HG02970 (cell line): ENCODE measurements around the gene LAMA2.
"Not testable (repeated sequence)": the region's sequence is repeated elsewhere in the genome, so short reads cannot be mapped to it uniquely, and the experiment has no call there.

ENCODE experiments used
- ATAC-seq: cut with Tn5 transposase; IDR thresholded peaks from one replicate; pipeline ENCODE4 v1.9.1; 2021; ENCODE audit warnings: mild to moderate bottlenecking, moderate library complexity, moderate number of reproducible peaks; ENCODE audit not compliant: unreplicated experiment, low FRiP score

The LAMA2 gene

DNA sequence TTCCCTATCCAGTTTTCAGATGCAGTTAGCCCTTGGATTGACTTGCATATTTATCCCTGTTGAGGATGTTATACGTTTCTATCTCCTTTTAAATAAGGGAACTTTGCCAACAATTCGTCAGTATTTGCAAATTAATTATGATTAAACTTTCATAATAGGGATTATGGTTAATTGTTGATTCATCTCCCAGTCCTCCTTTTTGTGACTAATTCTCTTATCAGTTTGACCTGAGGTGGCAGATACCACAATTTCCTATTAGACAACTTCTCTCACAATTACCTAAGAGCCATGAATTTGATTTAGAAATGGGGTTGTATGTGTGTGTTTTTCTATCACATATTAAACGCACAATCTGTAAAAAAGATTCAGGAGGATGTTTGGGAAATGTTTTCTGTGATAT, 172.9 kb downstream of the LAMA2 start:
- no peak for ATAC-seq

DNA sequence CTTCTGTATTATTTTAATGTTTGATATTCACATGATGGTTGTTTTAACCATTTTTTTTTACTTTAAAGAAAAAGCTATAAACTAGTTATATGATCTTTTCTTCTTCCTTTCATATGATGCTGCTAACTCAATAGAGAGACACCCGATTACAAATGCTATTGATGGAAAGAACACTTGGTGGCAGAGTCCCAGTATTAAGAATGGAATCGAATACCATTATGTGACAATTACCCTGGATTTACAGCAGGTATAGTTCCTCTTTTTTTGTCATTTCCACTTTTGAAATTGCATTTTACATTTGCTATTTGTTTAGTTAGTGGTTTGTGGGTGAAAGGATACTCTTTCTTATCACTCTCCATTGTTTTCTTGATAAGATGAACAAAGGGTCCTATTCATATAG, 176.7 kb downstream of the LAMA2 start:
- ATAC-seq: no peak

DNA sequence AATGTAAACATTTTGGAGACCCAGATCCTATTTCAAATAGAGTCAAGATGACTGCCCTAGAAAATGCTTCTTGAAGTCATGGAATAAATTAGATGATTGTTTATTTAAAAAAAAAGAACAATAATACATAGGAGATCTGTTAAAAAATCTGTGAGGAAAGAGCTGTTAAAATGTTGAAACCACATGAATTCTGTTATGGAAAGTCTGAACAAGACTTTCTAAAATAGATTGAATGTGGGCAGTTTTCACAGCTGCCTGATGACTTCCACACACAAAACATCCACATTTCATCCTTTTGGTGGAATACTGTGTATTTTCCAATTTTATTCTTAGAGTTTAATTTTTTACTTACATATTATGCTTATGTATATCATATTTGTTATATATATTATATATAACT, 186.1 kb downstream of the LAMA2 start:
- no peak for ATAC-seq

- no peak for ATAC-seq
Observed at GRCh38 chr6:129073051-129073450, 190.1 kb downstream of the LAMA2 start.

DNA sequence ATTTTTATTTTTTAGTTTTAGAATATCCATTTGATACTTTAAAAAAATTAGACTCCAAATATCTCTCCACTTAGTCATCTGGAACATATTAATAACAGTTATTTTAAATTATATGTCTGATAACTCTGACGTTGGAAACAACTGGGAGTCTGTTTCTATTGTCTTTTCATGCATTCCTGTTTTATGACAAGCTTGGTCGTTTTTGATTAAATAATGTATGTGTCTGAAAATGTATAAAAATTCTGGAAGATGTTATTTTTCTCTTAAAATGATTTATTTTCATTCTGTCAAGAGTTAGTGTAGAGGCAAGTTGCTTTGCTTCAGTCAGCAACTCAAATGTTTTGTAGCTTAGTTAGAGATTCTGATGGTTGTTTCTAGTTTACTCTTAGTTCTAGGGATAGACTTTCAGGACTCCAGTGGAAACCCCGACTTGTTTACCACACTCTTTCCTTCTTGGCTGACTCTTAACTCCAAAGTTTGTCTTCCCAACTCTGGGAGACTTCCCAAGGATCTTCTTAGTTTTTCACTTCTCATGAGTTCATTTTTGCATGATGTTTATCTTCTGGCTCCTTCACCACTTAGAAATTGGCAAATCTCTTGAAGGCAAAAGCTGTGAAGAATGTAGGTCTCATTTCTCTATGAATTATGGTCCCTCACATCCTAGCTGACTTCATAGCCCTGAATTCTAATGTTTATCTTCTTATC, 190.9 kb downstream of the LAMA2 start:
- no peak for ATAC-seq

GRCh38 chr6:129084406-129084805, 201.5 kb downstream of the LAMA2 start:
- ATAC-seq: no peak

DNA sequence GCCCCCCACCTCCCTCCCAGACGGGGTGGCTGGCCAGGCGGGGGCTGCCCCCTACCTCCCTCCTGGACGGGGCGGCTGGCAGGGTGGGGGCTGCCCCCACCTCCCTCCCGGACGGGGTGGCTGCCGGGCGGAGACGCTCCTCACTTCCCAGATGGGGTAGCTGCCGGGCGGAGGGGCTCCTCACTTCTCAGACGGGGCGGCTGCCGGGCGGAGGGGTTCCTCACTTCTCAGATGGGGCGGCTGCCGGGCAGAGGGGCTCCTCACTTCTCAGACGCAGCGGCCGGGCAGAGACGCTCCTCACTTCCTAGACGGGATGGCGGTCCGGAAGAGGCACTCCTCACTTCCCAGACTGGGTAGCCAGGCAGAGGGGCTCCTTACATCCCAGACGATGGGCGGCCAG, 205.5 kb downstream of the LAMA2 start:
- not testable (repeated sequence) for ATAC-seq

DNA sequence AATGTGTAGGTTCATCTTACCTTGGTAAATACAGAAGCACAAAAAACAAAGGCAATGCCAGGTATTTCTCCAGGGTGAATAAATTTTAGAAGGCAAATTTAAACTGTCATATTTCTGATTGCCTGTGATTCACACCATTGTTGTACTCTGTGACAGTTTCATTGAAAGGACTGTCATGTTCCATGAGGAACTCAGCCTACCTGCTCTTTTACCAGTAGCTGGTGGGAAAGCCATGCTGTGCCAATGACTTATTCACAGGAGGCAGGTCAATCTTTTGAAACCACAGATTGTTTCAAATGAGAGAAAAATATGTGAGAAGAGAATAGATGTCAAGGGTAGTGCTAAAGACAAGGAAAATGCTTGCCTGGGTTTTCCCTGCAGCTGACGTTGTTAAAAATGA, 206.4 kb downstream of the LAMA2 start:
- ATAC-seq: no peak

DNA sequence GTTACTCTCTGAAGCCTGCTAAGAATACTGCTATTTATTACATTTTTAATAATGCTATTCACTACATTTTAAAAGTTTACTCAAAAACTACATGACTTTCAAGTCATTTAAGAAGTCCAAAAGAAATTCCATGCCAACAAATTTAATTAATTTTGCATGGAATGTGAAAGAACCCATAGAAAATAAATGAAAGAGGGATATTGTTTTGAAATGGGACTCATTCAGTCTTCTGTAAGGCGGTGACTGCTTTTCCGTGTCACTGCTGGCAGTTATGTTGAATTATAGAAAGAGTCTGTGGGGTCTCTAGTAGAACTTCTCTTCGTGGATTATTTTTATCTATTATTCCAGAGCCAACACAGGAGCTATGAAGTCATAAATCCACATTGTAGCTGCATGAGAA, 211.2 kb downstream of the LAMA2 start:
- ATAC-seq: no peak

GRCh38 chr6:129096651-129097290, 213.8 kb downstream of the LAMA2 start:
- ATAC-seq: no peak

DNA sequence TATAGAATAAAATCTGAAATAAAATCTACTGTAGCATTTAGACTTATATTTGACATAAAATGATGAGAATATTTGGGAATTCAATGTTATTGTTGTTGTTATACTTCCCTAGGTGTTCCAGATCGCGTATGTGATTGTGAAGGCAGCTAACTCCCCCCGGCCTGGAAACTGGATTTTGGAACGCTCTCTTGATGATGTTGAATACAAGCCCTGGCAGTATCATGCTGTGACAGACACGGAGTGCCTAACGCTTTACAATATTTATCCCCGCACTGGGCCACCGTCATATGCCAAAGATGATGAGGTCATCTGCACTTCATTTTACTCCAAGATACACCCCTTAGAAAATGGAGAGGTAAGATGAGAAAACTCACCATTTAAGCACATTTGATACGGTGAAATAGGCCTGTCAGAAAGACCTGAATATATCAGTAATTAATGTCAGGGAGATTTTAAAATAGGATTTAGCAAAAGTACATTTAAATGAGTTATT, 215.2 kb downstream of the LAMA2 start:
- no peak for ATAC-seq

GRCh38 chr6:129099696-129100095, 216.8 kb downstream of the LAMA2 start:
- ATAC-seq: no peak

DNA sequence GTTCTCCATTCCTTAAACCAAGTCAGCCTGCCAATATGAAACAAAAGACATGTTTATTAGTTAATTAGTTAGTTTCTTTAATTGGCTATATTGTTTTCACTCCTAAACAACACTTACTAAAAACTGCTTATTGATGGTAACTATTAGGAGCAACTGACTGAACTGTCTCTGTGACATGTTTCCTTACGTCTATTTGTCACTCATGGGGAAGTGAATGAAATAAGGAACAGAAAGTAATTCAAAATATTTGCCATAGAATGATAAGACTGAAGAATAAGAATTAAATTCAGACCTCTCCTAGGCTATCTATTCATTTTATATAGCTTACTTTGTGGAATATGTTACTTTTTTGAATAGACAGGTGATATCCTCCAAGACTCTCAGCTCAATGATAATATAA, 217.2 kb downstream of the LAMA2 start:
- no peak for ATAC-seq

DNA sequence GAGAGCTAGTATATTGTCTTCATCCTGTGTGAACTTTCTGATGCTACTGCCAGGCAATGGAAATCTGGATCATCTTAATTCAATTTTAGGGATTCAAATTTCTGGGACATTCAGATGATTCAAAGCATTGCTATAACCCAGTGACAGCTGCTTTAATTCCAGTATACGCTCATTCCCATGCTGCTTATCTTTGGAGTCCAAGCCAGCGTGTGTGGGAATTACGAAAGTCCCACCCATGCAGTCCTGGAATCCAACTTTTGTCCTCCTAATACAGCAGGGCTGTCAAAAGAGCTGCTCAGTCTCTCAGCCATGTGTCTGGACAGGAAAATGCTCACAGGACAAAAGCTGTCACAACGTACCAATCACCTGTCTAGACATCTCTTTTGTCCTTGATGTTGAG, 219.8 kb downstream of the LAMA2 start:
- ATAC-seq: no peak

DNA sequence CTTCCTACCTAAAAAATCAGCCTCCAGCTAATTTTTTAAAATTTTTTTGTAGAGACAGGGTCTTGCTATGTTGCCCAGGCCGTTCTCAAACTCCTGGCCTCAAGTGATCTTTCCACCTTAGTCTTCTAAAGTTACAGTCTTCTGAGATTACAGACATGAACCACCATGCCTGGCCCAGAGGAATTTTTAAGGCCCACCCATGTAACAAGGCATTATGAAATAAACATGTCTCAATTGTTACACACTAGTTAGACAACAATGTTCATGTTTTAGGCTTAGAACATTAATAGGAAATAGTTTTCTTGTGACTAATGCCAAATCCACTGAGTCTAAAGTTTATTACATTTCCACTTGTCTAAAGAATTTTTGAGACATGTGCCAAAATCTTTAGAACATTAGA, 221.2 kb downstream of the LAMA2 start:
- ATAC-seq: no peak

GRCh38 chr6:129104560-129104959, 221.6 kb downstream of the LAMA2 start:
- no peak for ATAC-seq

DNA sequence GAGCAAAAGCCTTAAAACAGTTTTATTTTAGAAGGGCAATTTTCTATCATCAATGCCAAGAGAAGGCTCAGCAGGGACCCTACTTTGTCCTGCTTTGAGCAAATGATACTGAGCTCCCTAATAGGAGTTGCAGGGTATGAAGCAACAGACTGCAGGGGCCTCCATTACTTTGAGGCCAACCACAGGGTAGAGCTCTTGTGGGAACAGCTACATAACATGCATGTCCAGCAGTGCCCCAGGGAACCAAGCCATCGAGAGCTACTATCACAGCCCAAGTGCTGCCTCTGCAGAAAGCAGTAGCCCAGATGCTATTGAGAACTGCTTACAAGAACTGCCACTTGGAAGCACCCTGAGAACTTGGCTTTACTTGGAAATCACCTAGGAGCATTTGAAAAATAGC, 222.1 kb downstream of the LAMA2 start:
- no peak for ATAC-seq

GRCh38 chr6:129105793-129106192, 222.9 kb downstream of the LAMA2 start:
- ATAC-seq: no peak

- ATAC-seq: no peak
Observed at GRCh38 chr6:129108337-129108736, 225.4 kb downstream of the LAMA2 start.

DNA sequence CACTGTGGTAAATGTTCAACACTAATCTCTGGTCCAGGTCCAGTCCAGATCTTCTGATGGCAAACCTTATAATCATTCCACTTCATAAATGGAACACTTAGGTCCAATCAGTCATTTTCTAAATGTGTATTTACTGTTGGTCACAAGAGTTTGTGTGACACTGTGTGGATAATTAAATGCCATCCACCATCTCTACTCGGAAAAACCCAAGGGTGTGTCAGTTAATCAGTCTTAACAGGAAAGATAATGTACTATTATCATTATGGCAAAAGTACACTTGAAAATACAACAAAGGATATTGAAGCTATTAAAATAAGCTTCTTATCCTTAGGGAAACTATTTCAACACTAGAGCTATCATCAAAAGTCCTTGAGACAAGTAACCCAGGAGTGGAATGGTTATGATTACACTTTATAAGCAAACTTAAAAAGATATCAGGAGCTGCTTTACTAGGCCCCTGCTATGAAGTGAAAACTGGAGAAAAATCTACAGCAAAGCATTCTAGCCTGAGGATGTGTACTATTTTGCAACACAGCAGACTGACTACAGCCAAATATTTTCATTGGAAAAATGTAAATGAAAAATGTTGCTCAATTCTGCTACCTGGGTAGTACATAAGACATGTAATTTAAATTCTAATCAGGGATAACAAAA, 227.9 kb downstream of the LAMA2 start:
- ATAC-seq: no peak

DNA sequence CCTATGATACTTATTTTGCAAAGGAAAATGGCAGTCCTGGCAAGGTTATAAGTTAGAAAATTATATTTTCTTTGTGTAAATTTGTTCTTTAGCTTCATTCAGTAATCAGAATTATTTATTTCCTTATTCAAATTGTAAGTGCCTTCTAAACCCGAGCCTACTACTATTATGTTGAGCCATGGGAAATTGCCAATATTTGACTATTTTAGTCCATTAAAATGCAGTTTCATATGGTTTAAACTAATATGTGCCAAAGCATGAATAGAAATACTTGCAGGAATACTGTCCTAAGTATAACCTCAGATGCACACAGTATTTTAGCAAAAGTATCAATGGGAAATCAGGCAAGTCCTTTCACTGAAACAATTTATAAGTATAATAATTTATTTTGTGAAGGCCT, 228.4 kb downstream of the LAMA2 start:
- no peak for ATAC-seq

- no peak for ATAC-seq
Observed at GRCh38 chr6:129111853-129112252, 228.9 kb downstream of the LAMA2 start.
